Measurements from ENCODE around the gene FAXDC2. TPM values are rescaled to one million over a fixed set of nuclear protein-coding genes. Genes with fewer than 3 reads are reported as not detected.

Gene FAXDC2
- total RNA-seq, 2 donors from 2014 or later: 22.1 to 24.6 TPM

DNA sequence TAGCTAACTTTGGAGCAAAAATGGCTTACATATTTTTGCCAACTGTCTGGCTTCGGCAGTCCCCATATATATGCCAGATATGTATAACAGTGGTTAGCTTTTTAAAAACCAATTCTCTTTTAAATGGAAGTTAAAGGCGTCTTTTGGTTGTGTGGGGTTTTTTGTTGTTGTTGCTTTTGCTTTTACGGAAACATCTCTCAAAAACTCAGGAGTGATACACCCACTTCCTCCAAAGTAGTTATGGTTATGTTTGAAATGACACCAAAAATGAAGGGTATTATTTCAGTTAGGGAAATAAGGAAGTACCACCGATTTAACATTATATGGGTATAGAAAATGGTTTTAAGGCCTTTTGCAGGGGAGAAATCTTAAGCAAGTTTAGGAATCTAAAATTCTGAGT, 10.4 kb upstream of the FAXDC2 start:
- no peak for DNase-seq (ENCODE audit: low spot score)
- no peak overlapping the region for H3K4me3 ChIP-seq
- H3K36me3 ChIP-seq: peaks cover 23% of the 10 kb centered on the region
- H3K9me3 ChIP-seq: no peaks in the 10 kb centered on the region
- H3K27me3 ChIP-seq: no peaks in the 10 kb centered on the region
- TF ChIP-seq, protein P1, sequence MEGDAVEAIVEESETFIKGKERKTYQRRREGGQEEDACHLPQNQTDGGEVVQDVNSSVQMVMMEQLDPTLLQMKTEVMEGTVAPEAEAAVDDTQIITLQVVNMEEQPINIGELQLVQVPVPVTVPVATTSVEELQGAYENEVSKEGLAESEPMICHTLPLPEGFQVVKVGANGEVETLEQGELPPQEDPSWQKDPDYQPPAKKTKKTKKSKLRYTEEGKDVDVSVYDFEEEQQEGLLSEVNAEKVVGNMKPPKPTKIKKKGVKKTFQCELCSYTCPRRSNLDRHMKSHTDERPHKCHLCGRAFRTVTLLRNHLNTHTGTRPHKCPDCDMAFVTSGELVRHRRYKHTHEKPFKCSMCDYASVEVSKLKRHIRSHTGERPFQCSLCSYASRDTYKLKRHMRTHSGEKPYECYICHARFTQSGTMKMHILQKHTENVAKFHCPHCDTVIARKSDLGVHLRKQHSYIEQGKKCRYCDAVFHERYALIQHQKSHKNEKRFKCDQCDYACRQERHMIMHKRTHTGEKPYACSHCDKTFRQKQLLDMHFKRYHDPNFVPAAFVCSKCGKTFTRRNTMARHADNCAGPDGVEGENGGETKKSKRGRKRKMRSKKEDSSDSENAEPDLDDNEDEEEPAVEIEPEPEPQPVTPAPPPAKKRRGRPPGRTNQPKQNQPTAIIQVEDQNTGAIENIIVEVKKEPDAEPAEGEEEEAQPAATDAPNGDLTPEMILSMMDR (IDR thresholded peaks at IDR 0.05): no peak
- peaks cover 0 to 41% of the 10 kb centered on the region in 2 donors for H3K4me1 ChIP-seq
- peak overlapping the region; percentile 99 for H3K27ac ChIP-seq

DNA sequence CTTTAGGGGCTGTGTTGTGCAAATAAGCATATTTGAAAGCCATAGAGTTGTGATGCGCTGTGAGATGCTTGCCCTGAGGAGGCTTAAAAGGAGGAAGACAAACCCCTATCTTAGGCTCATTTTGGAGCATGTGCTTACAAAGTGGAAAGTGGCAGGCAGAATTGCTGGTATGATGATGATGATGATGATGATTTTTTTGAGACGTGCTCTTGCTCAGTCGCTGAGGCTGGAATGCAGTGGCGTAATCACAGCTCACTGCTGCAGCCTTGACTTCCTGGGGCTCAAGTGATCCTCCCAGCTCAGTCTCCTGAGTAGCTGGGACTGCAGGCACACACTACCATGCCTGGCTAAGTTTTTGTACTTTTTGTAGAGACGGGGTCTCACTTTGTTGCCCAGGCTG, 9.7 kb upstream of the FAXDC2 start:
- peaks cover 16% of the 10 kb centered on the region for H3K36me3 ChIP-seq
- peak overlapping the region; percentile 81 to 93 for H3K4me3 ChIP-seq
- TF ChIP-seq, protein P1 (IDR thresholded peaks at IDR 0.05): no peak
- peak overlapping the region; percentile 99 for H3K27ac ChIP-seq
- no peaks in the 10 kb centered on the region for H3K9me3 ChIP-seq
- H3K27me3 ChIP-seq: no peaks in the 10 kb centered on the region
- no peak for DNase-seq (ENCODE audit: low spot score)
- H3K4me1 ChIP-seq: peaks cover 0 to 41% of the 10 kb centered on the region in 2 donors

DNA sequence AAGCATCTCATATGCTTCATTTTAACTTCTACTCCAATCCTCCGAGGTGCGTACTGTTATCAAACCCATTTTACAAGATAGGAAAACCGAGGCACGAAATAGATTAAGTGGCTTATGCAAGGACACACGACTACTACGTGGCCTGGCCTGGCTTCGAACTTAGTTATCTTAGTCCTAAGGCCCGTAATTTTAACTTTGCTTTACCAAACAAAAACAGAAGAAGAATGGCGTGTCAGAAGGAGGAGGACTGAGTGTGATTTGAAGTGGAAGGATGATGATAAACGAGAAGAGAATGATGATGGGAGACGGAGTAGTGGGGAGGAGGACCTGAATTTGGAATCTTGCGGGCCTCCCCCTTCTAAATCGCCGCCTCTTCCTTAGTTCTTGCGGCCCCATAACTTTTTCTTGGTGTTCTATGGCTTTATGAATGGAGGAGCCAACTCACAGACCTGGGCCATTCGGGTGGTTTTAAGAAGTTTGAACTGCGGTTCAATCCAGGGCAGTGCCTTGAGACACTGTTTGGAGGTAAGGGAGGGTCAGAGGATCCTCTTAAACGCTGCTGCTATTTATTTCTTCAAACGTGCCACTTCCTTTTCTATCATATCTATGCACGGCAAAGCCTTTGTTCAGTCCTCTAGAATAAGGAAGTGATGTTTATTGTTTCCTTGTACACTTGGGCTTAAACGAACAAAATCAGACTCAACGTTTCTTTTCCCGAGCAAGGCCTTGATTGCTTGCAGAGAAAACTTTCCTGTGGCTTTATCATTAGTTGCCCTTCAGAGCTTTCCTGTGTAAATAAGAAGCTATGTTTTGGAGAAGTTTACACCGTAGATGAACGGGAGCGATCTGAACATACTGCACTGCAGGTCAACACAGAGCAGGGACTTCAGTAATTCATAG, 8.8 kb upstream of the FAXDC2 start:
- Histone ChIP-seq H3K4me1 (peaks cover 0 to 41% of the 10 kb centered on the region in 2 donors), H3K9me3 (no peaks in the 10 kb centered on the region), H3K36me3 (peaks cover 8% of the 10 kb centered on the region), H3K4me3 (peak overlapping the region; percentile 81 to 93), H3K27ac (peak overlapping the region; percentile 99), H3K27me3 (no peaks in the 10 kb centered on the region)
- no peak for DNase-seq (ENCODE audit: low spot score)
- TF ChIP-seq, protein P1 (IDR thresholded peaks at IDR 0.05): no peak

DNA sequence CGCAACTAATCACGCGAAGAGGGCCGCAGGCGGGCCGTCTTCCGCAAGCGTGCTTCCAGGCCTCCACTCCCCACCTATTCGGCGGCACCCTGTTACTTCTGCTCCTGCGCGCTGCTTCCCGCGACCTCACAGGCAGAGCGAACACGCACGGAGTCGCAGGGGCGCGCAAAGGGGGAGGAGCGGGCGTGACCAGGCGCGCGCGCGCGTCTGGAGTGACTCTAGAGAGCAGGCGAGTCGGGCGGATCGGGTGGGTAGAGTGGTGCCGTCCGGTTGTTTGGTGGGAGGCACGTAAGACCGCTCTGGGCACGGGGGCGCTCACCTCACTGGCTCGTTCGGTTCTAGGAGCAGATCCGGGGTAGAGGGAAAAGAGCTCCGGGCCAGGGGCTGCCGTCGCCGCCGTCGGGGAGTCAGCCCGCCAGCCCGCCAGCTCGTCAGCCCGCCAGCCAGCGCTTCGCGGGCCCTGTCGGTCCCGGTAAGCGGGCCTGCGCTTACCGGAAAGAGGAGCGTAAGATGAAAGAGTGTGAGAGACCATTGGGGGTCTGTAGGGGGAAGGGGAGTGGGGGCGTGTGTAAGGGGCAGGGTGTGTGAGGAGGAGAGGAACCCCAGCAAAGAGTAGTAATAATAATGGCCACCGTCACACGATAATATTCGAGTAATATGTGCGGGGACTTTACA, 8.0 kb upstream of the FAXDC2 start, which contains the start of gene CNOT8:
Gene CNOT8, plus strand, starts transcription at position 331 of the 675 bp plus-strand sequence. CDS start 4,652 bp downstream, outside the sequence.
- Histone ChIP-seq H3K9me3 (no peaks in the 10 kb centered on the region), H3K4me1 (peaks cover 0 to 41% of the 10 kb centered on the region in 2 donors), H3K4me3 (peak within 1 kb of the TSS; percentile 81 to 93), H3K27ac (peak within 1 kb of the TSS; percentile 99), H3K36me3 (peaks cover 4% of the 10 kb centered on the region), H3K27me3 (no peaks in the 10 kb centered on the region)
- DNase-seq (ENCODE audit: low spot score): peak; percentile 99
- TF ChIP-seq, protein P1 (IDR thresholded peaks at IDR 0.05): peak in 1 of 2 donors; percentile 16

DNA sequence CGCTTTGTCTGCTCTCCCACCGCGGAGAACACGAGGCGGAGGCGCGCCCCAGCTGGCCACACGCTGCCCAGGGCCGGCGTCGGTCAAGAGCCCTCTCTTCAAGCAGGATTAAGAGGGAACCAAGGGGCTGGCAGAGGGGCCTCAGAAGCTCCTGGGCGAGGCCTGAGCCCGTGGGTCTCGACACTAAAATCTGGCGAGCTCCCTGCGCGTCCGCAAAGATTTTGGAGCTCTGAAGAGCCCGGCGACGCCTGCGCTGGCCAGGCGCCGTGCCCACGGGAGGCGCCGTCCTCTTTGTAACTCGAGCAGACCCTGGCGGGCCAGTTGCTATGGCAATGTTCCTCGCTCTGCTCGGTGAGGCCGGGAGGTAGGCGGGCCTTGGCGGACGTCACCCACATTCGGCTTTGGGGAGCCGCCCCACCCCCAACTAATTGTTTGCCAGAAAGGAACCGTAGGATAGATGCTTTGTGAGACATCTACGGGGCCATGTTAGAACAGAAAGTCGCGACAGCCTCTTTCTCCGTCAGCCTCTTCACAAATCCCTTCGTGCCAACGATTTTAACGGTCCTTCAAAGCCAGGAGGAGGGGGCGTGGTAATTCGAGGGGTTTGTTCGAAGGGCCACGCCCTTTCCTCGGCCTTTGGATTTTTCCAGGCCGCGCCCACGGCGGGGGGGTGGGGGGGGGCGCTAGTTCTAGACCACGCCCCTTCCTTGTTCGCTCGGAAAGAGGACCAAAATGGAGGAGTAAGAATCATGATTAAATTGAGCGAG, 7.3 kb upstream of the FAXDC2 start:
- Histone ChIP-seq H3K4me3 (peak overlapping the region; percentile 81 to 93), H3K9me3 (no peaks in the 10 kb centered on the region), H3K27ac (peak overlapping the region; percentile 99), H3K4me1 (peaks cover 0 to 41% of the 10 kb centered on the region in 2 donors), H3K27me3 (no peaks in the 10 kb centered on the region), H3K36me3 (no peaks in the 10 kb centered on the region)
- DNase-seq (ENCODE audit: low spot score): peak; percentile 96
- TF ChIP-seq, protein P1 (IDR thresholded peaks at IDR 0.05): no peak

All from right atrium auricular region (tissue), 2 donors.